Activated CD4-positive, alpha-beta memory T cell treated with anti-CD3 and anti-CD28 coated beads for 36 hours (primary cell): Measurements from ENCODE around the gene PSMG1. TPM values are rescaled to one million over a fixed set of nuclear protein-coding genes. Genes with fewer than 3 reads are reported as not detected.
"Not testable (repeated sequence)": the region's sequence is repeated elsewhere in the genome, so short reads cannot be mapped to it uniquely, and the experiment has no call there.

Experiments
- CTCF ChIA-PET: fragments of 350-600 bp; sonication (Branson Sonifier 250); formaldehyde crosslinking; loops from one replicate; lab custom pipeline; 2021; ENCODE audit warnings: antibody characterized with exemption, inconsistent platforms; lab: Charles Lee
- POLR2A ChIA-PET: fragments of 350-600 bp; sonication (Branson Sonifier 250); formaldehyde crosslinking; loops from one replicate; lab custom pipeline; 2021; ENCODE audit warnings: antibody characterized with exemption; lab: Charles Lee
- DNase-seq: peaks from one replicate; pipeline ENCODE4 v3.0.0-alpha.2; 2020
- H3K27ac Mint-ChIP-seq: one replicate; pipeline ENCODE4 v1.8.0; 2021; ENCODE audit warnings: mixed read lengths
- H3K27me3 Mint-ChIP-seq: one replicate; pipeline ENCODE4 v1.8.0; 2021; ENCODE audit warnings: mixed read lengths
- H3K36me3 Mint-ChIP-seq: one replicate; pipeline ENCODE4 v1.8.0; 2021; ENCODE audit warnings: mixed read lengths
- H3K4me1 Mint-ChIP-seq: one replicate; pipeline ENCODE4 v1.8.0; 2021; ENCODE audit warnings: low read depth, mixed read lengths
- H3K4me3 Mint-ChIP-seq: one replicate; pipeline ENCODE4 v1.8.0; 2021; ENCODE audit warnings: mild to moderate bottlenecking, mixed read lengths
- H3K9me3 Mint-ChIP-seq: one replicate; pipeline ENCODE4 v1.8.0; 2021; ENCODE audit warnings: mixed read lengths
- intact Hi-C: fragments of 100-400 bp; cut with micrococcal nuclease; formaldehyde crosslinking; loops from one replicate; pipeline ENCODE4 v1.15.1; 2023
- total RNA-seq, 2 experiments: library from RNA; stranded (reverse); gene quantifications; one replicate each; pipeline ENCODE4 v1.2.3, GENCODE V29; 2021

Gene PSMG1
- total RNA-seq, 2 experiments from 2014 or later: 82.3 to 85.9 TPM

- DNase-seq: no peak
- H3K4me3 Mint-ChIP-seq: no peak overlapping the region
- ChIA-PET POLR2A (no interaction called here), CTCF (interaction anchor here (0.6 kb wide), 2 partner anchors 9 to 345 kb away, joined by 3 read pairs; no protein-coding TSS in a partner anchor)
- H3K36me3 Mint-ChIP-seq: peaks cover 51% of the 10 kb centered on the region
- peaks cover 19% of the 10 kb centered on the region for H3K4me1 Mint-ChIP-seq
- H3K27me3 Mint-ChIP-seq: no peaks in the 10 kb centered on the region
- H3K9me3 Mint-ChIP-seq: no peaks in the 10 kb centered on the region
- intact Hi-C loops: no loop called here
- no peak overlapping the region for H3K27ac Mint-ChIP-seq
Measured at GRCh38 chr21:39175154-39175553, 8.1 kb downstream of the PSMG1 start.

- H3K36me3 Mint-ChIP-seq: peaks cover 42% of the 10 kb centered on the region
Measured at GRCh38 chr21:39173716-39174680, 9.3 kb downstream of the PSMG1 start.

GRCh38 chr21:39169906-39170305, 13.3 kb downstream of the PSMG1 start:
- intact Hi-C loops: no loop called here
- ChIA-PET POLR2A (no interaction called here), CTCF (no interaction called here)
- Mint-ChIP-seq H3K27ac (no peak overlapping the region), H3K4me3 (no peak overlapping the region), H3K4me1 (no peaks in the 10 kb centered on the region), H3K9me3 (peaks cover 6% of the 10 kb centered on the region), H3K27me3 (peaks cover 5% of the 10 kb centered on the region), H3K36me3 (peaks cover 32% of the 10 kb centered on the region)
- DNase-seq: no peak

More at GRCh38 chr21:39173716-39174680, 9.3 kb downstream of the PSMG1 start:
- DNase-seq: no peak
- ChIA-PET CTCF (interaction anchor here (0.6 kb wide), 2 partner anchors 11 to 344 kb away, joined by 3 read pairs; no protein-coding TSS in a partner anchor), POLR2A (no interaction called here)
- intact Hi-C loops: no loop called here
- Mint-ChIP-seq H3K27ac (no peak overlapping the region), H3K4me1 (peaks cover 10% of the 10 kb centered on the region), H3K4me3 (no peak overlapping the region), H3K27me3 (no peaks in the 10 kb centered on the region), H3K9me3 (no peaks in the 10 kb centered on the region)

DNA sequence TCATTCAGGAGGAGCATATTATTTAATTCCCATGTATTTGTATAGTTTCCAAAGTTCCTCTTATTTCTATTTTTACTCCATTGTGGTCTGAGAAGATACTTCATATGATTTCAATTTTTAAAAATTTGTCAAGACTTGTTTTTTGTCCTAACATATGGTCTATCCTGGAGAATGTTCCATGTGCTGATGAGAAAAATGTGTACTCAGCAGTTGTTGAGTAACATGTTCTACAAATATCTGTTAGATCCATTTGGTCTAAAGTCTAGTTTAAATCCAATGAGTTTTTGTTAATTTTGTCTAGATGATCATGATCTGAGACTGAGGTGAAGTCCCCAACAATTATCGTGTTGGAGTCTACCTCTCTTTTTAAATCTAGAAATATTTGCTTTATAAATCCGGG, 14.5 kb downstream of the PSMG1 start:
- ChIA-PET CTCF (no interaction called here), POLR2A (no interaction called here)
- H3K27ac Mint-ChIP-seq: no peak overlapping the region
- DNase-seq: no peak
- H3K36me3 Mint-ChIP-seq: peaks cover 30% of the 10 kb centered on the region
- H3K4me3 Mint-ChIP-seq: no peak overlapping the region
- H3K27me3 Mint-ChIP-seq: peaks cover 5% of the 10 kb centered on the region
- H3K9me3 Mint-ChIP-seq: peaks cover 16% of the 10 kb centered on the region
- H3K4me1 Mint-ChIP-seq: no peaks in the 10 kb centered on the region
- intact Hi-C loops: no loop called here

DNA sequence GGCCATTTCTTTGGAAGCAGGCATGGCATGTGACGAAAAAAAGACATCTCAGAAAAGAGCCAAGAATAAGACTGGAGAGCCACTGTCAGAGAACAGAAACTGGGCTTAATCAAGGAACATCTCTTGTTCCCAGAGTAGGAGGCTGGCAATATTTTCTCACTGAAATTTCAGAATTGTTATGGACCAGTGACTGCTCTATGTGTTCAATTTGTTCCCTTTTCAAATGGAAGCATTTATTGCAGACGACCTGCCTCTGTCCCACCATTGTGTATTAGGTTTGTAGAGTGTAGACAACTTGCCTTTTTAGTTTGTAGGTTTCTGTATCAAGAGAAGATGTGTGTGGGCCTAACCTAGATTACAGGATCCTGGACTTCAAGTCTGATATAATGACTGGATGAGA, 18.7 kb downstream of the PSMG1 start:
- Mint-ChIP-seq H3K4me3 (no peak overlapping the region), H3K27ac (no peak overlapping the region), H3K9me3 (peaks cover 21% of the 10 kb centered on the region), H3K36me3 (peaks cover 7% of the 10 kb centered on the region), H3K27me3 (peaks cover 5% of the 10 kb centered on the region), H3K4me1 (no peaks in the 10 kb centered on the region)
- intact Hi-C loops: no loop called here
- no peak for DNase-seq
- ChIA-PET POLR2A (interaction anchor here (0.5 kb wide), 1 partner anchor 860 kb away, joined by 3 read pairs; no protein-coding TSS in a partner anchor), CTCF (no interaction called here)

- peaks cover 21% of the 10 kb centered on the region for H3K9me3 Mint-ChIP-seq
- ChIA-PET POLR2A (no interaction called here), CTCF (no interaction called here)
- H3K27me3 Mint-ChIP-seq: peaks cover 5% of the 10 kb centered on the region
- intact Hi-C loops: no loop called here
- H3K36me3 Mint-ChIP-seq: peaks cover 7% of the 10 kb centered on the region
- H3K27ac Mint-ChIP-seq: no peak overlapping the region
- no peak for DNase-seq
- no peak overlapping the region for H3K4me3 Mint-ChIP-seq
- H3K4me1 Mint-ChIP-seq: no peaks in the 10 kb centered on the region
Measured at GRCh38 chr21:39161064-39161463, 22.2 kb downstream of the PSMG1 start.

DNA sequence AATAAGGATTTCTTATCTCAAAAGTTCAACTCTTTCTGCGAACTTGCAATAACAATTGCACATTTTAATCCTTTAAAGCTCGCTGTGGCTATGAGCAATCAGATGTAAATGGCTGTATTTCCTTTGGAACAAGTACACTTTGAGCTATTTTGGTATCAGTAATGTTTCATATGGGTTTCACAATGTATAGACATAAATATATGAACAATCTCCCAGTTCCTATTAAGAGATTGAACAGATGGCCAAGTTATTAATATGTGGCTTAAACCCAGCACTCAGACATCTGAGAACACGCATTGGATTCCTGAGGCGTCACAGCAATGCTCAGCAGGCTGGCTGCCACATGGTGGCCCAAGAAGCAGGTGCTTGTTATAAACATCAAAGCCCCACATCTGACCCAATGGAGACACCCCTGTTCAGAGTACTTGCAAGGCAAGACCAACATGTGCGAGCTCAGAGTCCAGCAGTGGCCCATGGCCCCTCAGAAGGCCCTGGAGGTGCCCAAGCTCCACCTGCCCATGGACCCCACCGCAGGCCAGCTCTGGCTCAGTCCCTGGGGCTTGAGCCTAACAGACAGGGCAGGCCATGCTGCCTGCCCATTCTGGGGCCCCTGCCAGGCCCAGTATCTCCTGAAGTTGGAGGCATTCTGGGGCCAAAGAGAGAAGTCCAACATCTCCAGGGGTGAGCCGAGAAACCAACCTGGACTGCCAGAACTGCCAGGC, 23.7 kb downstream of the PSMG1 start:
- Mint-ChIP-seq H3K27me3 (no peaks in the 10 kb centered on the region), H3K27ac (no peak overlapping the region), H3K4me3 (no peak overlapping the region), H3K9me3 (peaks cover 12% of the 10 kb centered on the region), H3K36me3 (peaks cover 1% of the 10 kb centered on the region), H3K4me1 (no peaks in the 10 kb centered on the region)
- CTCF ChIA-PET: no interaction called here
- no peak for DNase-seq
- intact Hi-C loops: no loop called here
- POLR2A ChIA-PET: no interaction called here

DNA sequence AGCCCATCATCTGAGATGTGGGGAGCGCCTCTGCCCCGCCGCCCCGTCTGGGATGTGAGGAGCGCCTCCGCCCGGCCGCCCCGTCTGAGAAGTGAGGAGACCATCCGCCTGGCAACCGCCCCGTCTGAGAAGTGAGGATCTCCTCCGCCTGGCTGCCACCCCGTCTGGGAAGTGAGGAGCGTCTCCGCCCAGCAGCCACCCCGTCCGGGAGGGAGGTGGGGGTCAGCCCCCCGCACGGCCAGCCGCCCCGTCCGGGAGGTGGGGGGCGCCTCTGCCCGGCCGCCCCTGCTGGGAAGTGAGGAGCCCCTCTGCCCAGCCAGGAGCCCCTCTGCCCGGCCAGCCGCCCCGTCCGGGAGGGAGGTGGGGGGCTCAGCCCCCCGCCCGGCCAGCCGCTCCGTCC, 26.0 kb downstream of the PSMG1 start:
- H3K9me3 Mint-ChIP-seq, H3K4me1 Mint-ChIP-seq, H3K27me3 Mint-ChIP-seq, H3K4me3 Mint-ChIP-seq, DNase-seq, intact Hi-C loops, POLR2A ChIA-PET, H3K36me3 Mint-ChIP-seq, H3K27ac Mint-ChIP-seq, CTCF ChIA-PET: not testable (repeated sequence)

- Mint-ChIP-seq H3K4me3 (no peak overlapping the region), H3K9me3 (no peaks in the 10 kb centered on the region), H3K27me3 (no peaks in the 10 kb centered on the region), H3K27ac (no peak overlapping the region), H3K36me3 (no peaks in the 10 kb centered on the region), H3K4me1 (no peaks in the 10 kb centered on the region)
- POLR2A ChIA-PET: no interaction called here
- no peak for DNase-seq
- CTCF ChIA-PET: no interaction called here
- intact Hi-C loops: no loop called here
Measured at GRCh38 chr21:39156024-39156423, 27.2 kb downstream of the PSMG1 start.

- Mint-ChIP-seq H3K4me1 (no peaks in the 10 kb centered on the region), H3K36me3 (no peaks in the 10 kb centered on the region), H3K27me3 (no peaks in the 10 kb centered on the region), H3K9me3 (no peaks in the 10 kb centered on the region), H3K4me3 (no peak overlapping the region), H3K27ac (no peak overlapping the region)
- intact Hi-C loops: no loop called here
- ChIA-PET POLR2A (no interaction called here), CTCF (no interaction called here)
- no peak for DNase-seq
Measured at GRCh38 chr21:39155578-39155977, 27.7 kb downstream of the PSMG1 start.

DNA sequence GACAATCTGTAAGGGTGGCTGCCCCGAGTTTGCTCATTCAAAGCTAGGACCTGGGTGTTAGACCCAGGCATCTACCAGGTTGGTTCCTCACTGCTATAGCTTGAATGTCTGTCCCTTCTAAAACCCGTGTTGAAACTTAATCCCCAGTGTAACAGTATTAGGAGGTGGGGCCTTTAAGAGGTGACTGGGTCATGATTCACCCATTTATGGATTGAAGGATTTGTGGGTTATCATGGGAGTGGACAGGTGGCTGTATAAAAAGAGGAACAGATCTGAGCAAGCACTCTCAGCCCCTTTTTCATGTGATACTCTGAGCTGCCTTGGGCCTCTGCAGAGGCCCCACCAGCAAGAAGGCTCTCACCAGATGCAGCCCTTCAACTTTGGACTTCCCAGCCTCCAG, 29.4 kb downstream of the PSMG1 start:
- H3K27me3 Mint-ChIP-seq: no peaks in the 10 kb centered on the region
- no peaks in the 10 kb centered on the region for H3K9me3 Mint-ChIP-seq
- CTCF ChIA-PET: no interaction called here
- H3K4me1 Mint-ChIP-seq: no peaks in the 10 kb centered on the region
- no peaks in the 10 kb centered on the region for H3K36me3 Mint-ChIP-seq
- no peak for DNase-seq
- POLR2A ChIA-PET: no interaction called here
- H3K4me3 Mint-ChIP-seq: no peak overlapping the region
- no peak overlapping the region for H3K27ac Mint-ChIP-seq
- intact Hi-C loops: no loop called here

GRCh38 chr21:39153373-39153772, 29.9 kb downstream of the PSMG1 start:
- CTCF ChIA-PET: no interaction called here

More at GRCh38 chr21:39153373-39153772, 29.9 kb downstream of the PSMG1 start:
- Mint-ChIP-seq H3K36me3 (no peaks in the 10 kb centered on the region), H3K4me3 (no peak overlapping the region), H3K27me3 (no peaks in the 10 kb centered on the region), H3K9me3 (no peaks in the 10 kb centered on the region), H3K4me1 (no peaks in the 10 kb centered on the region), H3K27ac (no peak overlapping the region)
- POLR2A ChIA-PET: no interaction called here
- intact Hi-C loops: no loop called here
- no peak for DNase-seq
